GM12878 (cell line): ENCODE results near the gene RECQL5. TPM values are rescaled to one million over a fixed set of nuclear protein-coding genes. Genes with fewer than 3 reads are reported as not detected.

Experiments
- ATAC-seq: fragments of 200-7000 bp; cut with Tn5 transposase; 3 replicates; pipeline ENCODE4 v1.9.1; 2020; ENCODE audit warnings: mild to moderate bottlenecking, moderate library complexity
- BruUV-seq: library from RNA; stranded (reverse); fragments of 400-500 nt; replicated peaks from 2 replicates; lab custom pipeline; 2021; lab: Mats Ljungman, UMichigan
- CTCF ChIA-PET: fragments of 300-600 bp; sonication (Branson Sonifier 250); formaldehyde crosslinking; extraction: SDS; loops from one replicate; lab custom pipeline; 2021; ENCODE audit warnings: inconsistent platforms; lab: Yijun Ruan, JAX
- POLR2A ChIA-PET: fragments of 350-600 bp; formaldehyde crosslinking; extraction: SDS; loops from one replicate; lab custom pipeline; 2021; ENCODE audit warnings: inconsistent platforms; lab: Charles Lee
- RAD21 ChIA-PET: fragments of 300-600 bp; sonication (Branson Sonifier 250); formaldehyde crosslinking; loops from one replicate; lab custom pipeline; 2023; ENCODE audit warnings: antibody characterized with exemption; ENCODE audit not compliant: unreplicated experiment; lab: Charles Lee
- SMC1A ChIA-PET: fragments of 300-600 bp; sonication (Branson Sonifier 250); formaldehyde crosslinking; loops from one replicate; lab custom pipeline; 2023; ENCODE audit not compliant: unreplicated experiment, uncharacterized antibody; lab: Charles Lee
- DNase-seq: peaks from one replicate; pipeline ENCODE4 v3.0.0-alpha.2; 2011; ENCODE audit warnings: low read depth, low spot score
- FAIRE-seq: peaks from 3 replicates; lab custom pipeline; 2011; peaks lifted over from hg19 to GRCh38; lab: Jason Lieb, UNC
- H2AFZ ChIP-seq: 2 replicates; pipeline ENCODE4 v1.6.0; 2011; ENCODE audit warnings: low read depth, low read length, control low read depth; ENCODE audit not compliant: control insufficient read depth
- H3K27ac ChIP-seq: 2 replicates; pipeline ENCODE4 v1.5.1; 2011; ENCODE audit warnings: control low read depth; ENCODE audit not compliant: control insufficient read depth, insufficient read depth
- H3K27me3 ChIP-seq, 2 experiments: replicated peaks in 1 of 2; 2 replicates each; pipeline versions ENCODE4 v1.6.0 to v1.6.1; 2011; ENCODE audit warnings: low read length in 1 of 2; ENCODE audit not compliant: control insufficient read depth in 2 of 2, insufficient read depth in 2 of 2
- H3K36me3 ChIP-seq, 2 experiments: 2 replicates each; pipeline ENCODE4 v1.5.1; 2011; ENCODE audit warnings: low read length in 1 of 2; ENCODE audit not compliant: control insufficient read depth in 2 of 2, insufficient read depth in 2 of 2
- H3K4me1 ChIP-seq: 2 replicates; pipeline ENCODE4 v1.6.1; 2011; ENCODE audit warnings: mild to moderate bottlenecking, low read length, moderate library complexity, mixed read lengths; ENCODE audit not compliant: control insufficient read depth, insufficient read depth
- H3K4me2 ChIP-seq: 2 replicates; pipeline ENCODE4 v1.6.0; 2011; ENCODE audit warnings: control low read depth; ENCODE audit not compliant: control insufficient read depth, insufficient read depth
- H3K4me3 ChIP-seq: fragments of 200-600 bp; sonication (generic); 2 replicates; pipeline ENCODE4 v1.5.1; 2016
- H3K79me2 ChIP-seq: 2 replicates; pipeline ENCODE4 v1.6.0; 2011; ENCODE audit warnings: low read length; ENCODE audit not compliant: control insufficient read depth, insufficient read depth
- H3K9ac ChIP-seq: 2 replicates; pipeline ENCODE4 v1.8.0; 2011; ENCODE audit warnings: low read length, control low read depth, mixed read lengths; ENCODE audit not compliant: control insufficient read depth, insufficient read depth
- H3K9me3 ChIP-seq: replicated peaks from 3 replicates; pipeline ENCODE4 v1.5.1; 2011; ENCODE audit warnings: mild to moderate bottlenecking, low read length; ENCODE audit not compliant: control insufficient read depth, insufficient read depth
- H4K20me1 ChIP-seq: 2 replicates; pipeline ENCODE4 v1.6.0; 2011; ENCODE audit not compliant: control insufficient read depth, insufficient read depth
- CEBPB ChIP-seq, 2 experiments: fragments of 150-350 bp in 1 of 2; IDR thresholded peaks; 2 replicates each; pipeline ENCODE4 v1.6.1; 2012 to 2014; ENCODE audit warnings: low read depth in 2 of 2, low read length in 2 of 2, borderline replicate concordance in 1 of 2, inconsistent platforms in 1 of 2
- KLF5 ChIP-seq: fragments of 450-650 bp; IDR thresholded peaks from 2 replicates; pipeline ENCODE4 v1.6.1; 2014; ENCODE audit warnings: mild to moderate bottlenecking; ENCODE audit not compliant: partially characterized antibody
- MTA3 ChIP-seq: IDR thresholded peaks from 2 replicates; pipeline ENCODE4 v1.6.1; 2012; ENCODE audit warnings: low read length, inconsistent platforms, borderline replicate concordance
- RUNX3 ChIP-seq: IDR thresholded peaks from 2 replicates; pipeline ENCODE4 v1.6.1; 2012; ENCODE audit warnings: low read length, inconsistent platforms
- SREBF1 ChIP-seq: IDR thresholded peaks from 2 replicates; pipeline ENCODE4 v1.6.1; 2012; ENCODE audit warnings: mild to moderate bottlenecking, low read length
- STAT3 ChIP-seq: IDR thresholded peaks from 2 replicates; pipeline ENCODE4 v1.6.1; 2011; ENCODE audit warnings: low read depth, low read length, improper control_type of control experiment
- TBL1XR1 ChIP-seq: IDR thresholded peaks from 2 replicates; pipeline ENCODE4 v1.6.1; 2012; ENCODE audit warnings: low read depth, low read length, improper control_type of control experiment
- ZNF384 ChIP-seq: IDR thresholded peaks from 2 replicates; pipeline ENCODE4 v1.6.1; 2012; ENCODE audit warnings: low read depth, mild to moderate bottlenecking, low read length, improper control_type of control experiment, borderline replicate concordance
- WGBS: methylation state at CpG from one replicate; pipeline ENCODE4 v1.1.6; 2016; ENCODE audit warnings: low lambda C conversion rate; ENCODE audit not compliant: insufficient replicate concordance, insufficient coverage; ENCODE audit errors: missing lambda C conversion rate; 5-methylcytosine and 5-hydroxymethylcytosine counted together
- in situ Hi-C: fragments of 300-500 bp; cut with MboI; formaldehyde crosslinking; loops from 9 replicates; pipeline ENCODE4 v1.14.3; 2018; ENCODE audit warnings: mixed read lengths
- intact Hi-C: fragments of 100-400 bp; cut with micrococcal nuclease; formaldehyde crosslinking; loops from one replicate; pipeline ENCODE4 v1.14.2; 2022; ENCODE audit not compliant: unreplicated experiment
- polyA plus RNA-seq, 11 experiments: library from polyadenylated mRNA; depleted of rRNA in 4 of 11; unstranded in 6 of 11; stranded (reverse) in 5 of 11; fragments of >200 nt; fragmentation: Nextera tagmentation in 4 of 11; fragmentation: Illumina TruSeq in 1 of 11; extraction: Ambion mirVana in 4 of 11; extraction: Trizol in 1 of 11; gene quantifications; 1 replicate in 1 of 11; 2 replicates in 10 of 11; pipeline versions ENCODE4 v1.2.1 to v1.2.3, GENCODE V29; 2011 to 2016; ENCODE audit warnings: inconsistent platforms in 2 of 11, missing spikeins in 2 of 11, low read depth in 1 of 11
- total RNA-seq, 4 experiments: library from RNA; depleted of rRNA in 3 of 4; stranded (reverse); fragments of >200 nt in 3 of 4; fragmentation: Illumina TruSeq in 1 of 4; extraction: Trizol in 1 of 4; gene quantifications; 2 replicates each; pipeline versions ENCODE4 v1.2.1 to v1.2.3, GENCODE V29; 2013 to 2021
- TF ChIP-seq, protein P1 (sequence below): fragments of 150-350 bp; IDR thresholded peaks from 2 replicates; pipeline ENCODE4 v1.6.1; 2014; ENCODE audit warnings: mild to moderate bottlenecking, low read depth, low read length
- TF ChIP-seq, protein P2 (sequence below): IDR thresholded peaks from 2 replicates; pipeline ENCODE4 v1.6.1; 2011; ENCODE audit warnings: borderline replicate concordance, low read depth, mild to moderate bottlenecking, moderate library complexity, mixed read lengths, low read length; ENCODE audit not compliant: insufficient read depth; ENCODE audit errors: extremely low read length
- TF ChIP-seq, protein P3 (sequence below): IDR thresholded peaks from 2 replicates; pipeline ENCODE4 v1.6.1; 2012; ENCODE audit warnings: low read depth, low read length, improper control_type of control experiment

The RECQL5 gene
- total and polyA plus RNA-seq, 10 of the 15 experiments (the other 5 are each of a cell fraction or from before 2014, with no cell fraction given), result 3.6 to 30.6 (median 20.1) TPM

DNA sequence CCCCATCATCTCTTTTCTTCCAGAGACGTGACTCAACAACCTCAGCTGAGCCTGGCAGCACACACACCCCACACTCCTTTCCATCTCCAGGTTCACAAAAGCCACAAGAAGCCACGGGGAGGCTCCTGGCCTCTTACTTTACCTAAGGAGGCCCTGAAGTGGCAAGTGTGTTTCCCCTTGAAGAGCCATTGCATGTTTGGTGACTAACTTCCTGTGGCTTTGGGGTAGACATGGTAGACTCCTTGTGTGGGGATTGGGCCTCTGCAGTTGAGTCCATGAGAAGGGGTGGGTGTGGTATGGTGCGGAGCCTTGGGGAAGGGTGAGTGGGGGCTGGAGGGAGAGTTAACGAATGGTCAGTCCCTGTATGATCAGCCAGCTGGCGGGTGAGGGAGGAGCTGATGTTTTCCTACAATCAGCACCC is 24.4 kb upstream of the RECQL5 start:
- Histone ChIP-seq H3K9ac (no peak overlapping the region), H3K4me1 (peaks cover 43% of the 10 kb centered on the region)
- TF ChIP-seq RUNX3 (peak; percentile 52; the same call in 1 of the 2 replicates), CEBPB (IDR thresholded peaks at IDR 0.05; ENCODE audit: borderline replicate concordance in 1 of 2, low read depth in 2 of 2, low read length in 2 of 2) (no peak)
- TF ChIP-seq, all 136 proteins: peak for 1
- POLR2A ChIA-PET, result no interaction called here
- intact Hi-C loops, result no loop called here
- Histone ChIP-seq H3K27me3 (no peaks in the 10 kb centered on the region), H3K4me3 (no peak overlapping the region), H3K79me2 (peaks cover 37% of the 10 kb centered on the region), H3K36me3 (peaks cover 15 to 22% of the 10 kb centered on the region in 2 experiments; a peak in 3 of 4 replicates), H4K20me1 (no peaks in the 10 kb centered on the region), H3K9me3 (no peaks in the 10 kb centered on the region), H3K27ac (peak overlapping the region; percentile 28; the same call in 1 of the 2 replicates), H2AFZ (no peak overlapping the region), H3K4me2 (no peak overlapping the region)
- 68% methylated on average over 5 of the region's 5 CpGs for WGBS
- ATAC-seq, result no peak
- in situ Hi-C loops, result no loop called here
- BruUV-seq, result no TSS peak
- SMC1A ChIA-PET, result interaction anchor here (0.6 to 1.4 kb wide), 2 partner anchors 14 to 22 kb away, joined by 3 to 4 read pairs; no protein-coding TSS in a partner anchor
- no peak for DNase-seq
- CTCF ChIA-PET, result interaction anchor here (1.0 to 4.9 kb wide), 3 partner anchors 18 to 66 kb away, joined by 3 to 62 read pairs (median 3); no protein-coding TSS in a partner anchor
- RAD21 ChIA-PET, result interaction anchor here (1.4 kb wide), 1 partner anchor 58 kb away, joined by 3 read pairs; the partner anchor contains the start of gene SMIM5
- FAIRE-seq, result no peak

DNA sequence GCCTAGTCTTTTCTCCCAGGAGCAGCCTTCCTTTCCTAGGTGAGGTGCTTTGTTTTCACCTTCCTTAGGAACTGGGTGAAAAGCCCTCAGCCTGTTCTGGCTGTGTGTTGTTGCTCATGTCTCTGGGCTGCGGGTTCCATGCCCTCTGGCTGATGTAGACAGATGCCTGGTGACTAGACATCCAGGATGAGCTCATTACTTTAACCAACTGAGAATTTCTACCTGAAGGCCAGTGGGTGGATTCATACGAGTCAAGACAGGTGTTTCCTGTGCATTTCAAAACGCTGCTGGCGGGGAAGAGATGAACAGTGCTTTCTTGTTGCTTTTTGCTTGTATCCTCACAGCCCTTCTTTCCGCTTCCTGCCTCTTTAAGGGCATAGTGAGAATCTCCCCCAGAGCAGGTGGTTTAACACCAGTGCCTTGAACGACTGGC is 22.5 kb upstream of the RECQL5 start:
- in situ Hi-C loops, result no loop called here
- peak; percentile 44 for FAIRE-seq
- H3K27me3 ChIP-seq, result no peaks in the 10 kb centered on the region
- intact Hi-C loops, result no loop called here
- ChIA-PET CTCF (interaction anchor here (1.0 to 13.2 kb wide), 6 partner anchors 10 to 59 kb away, joined by 3 to 134 read pairs (median 15); partner anchors contain the start of gene SMIM5), SMC1A (interaction anchor here (0.8 to 2.8 kb wide), 8 partner anchors 9 to 107 kb away, joined by 3 to 16 read pairs (median 4); partner anchors contain the start of genes RECQL5 and SAP30BP), POLR2A (interaction anchor here (0.7 to 2.3 kb wide), 11 partner anchors 9 to 428 kb away, joined by 3 to 8 read pairs (median 4); partner anchors contain the start of genes GGA3, MRPS7, SMIM5 and TMEM94), RAD21 (interaction anchor here (1.1 to 1.8 kb wide), 2 partner anchors 23 to 43 kb away, joined by 3 read pairs; partner anchors contain the start of genes RECQL5 and SAP30BP)
- peak; percentile 53 for ATAC-seq
- H3K4me2 ChIP-seq, result peak overlapping the region; percentile 92
- peak; percentile 60 for DNase-seq
- no peak overlapping the region for H2AFZ ChIP-seq
- peaks cover 13 to 21% of the 10 kb centered on the region in 2 experiments; a peak in 3 of 4 replicates for H3K36me3 ChIP-seq
- H3K9ac ChIP-seq, result peak overlapping the region; percentile 3; the same call in 1 of the 2 replicates
- no TSS peak for BruUV-seq
- H3K79me2 ChIP-seq, result peaks cover 48% of the 10 kb centered on the region
- H3K9me3 ChIP-seq, result no peaks in the 10 kb centered on the region; the same call in 2 of the 3 replicates
- peaks cover 53% of the 10 kb centered on the region for H3K4me1 ChIP-seq
- H3K4me3 ChIP-seq, result 0 out of 2 replicates have a peak overlapping the region, but pooled peaks have one; percentile 3
- H4K20me1 ChIP-seq, result no peaks in the 10 kb centered on the region
- WGBS, result 0% methylated on average over 6 of the region's 6 CpGs
- H3K27ac ChIP-seq, result peak overlapping the region; percentile 92
- TF ChIP-seq STAT3, result no peak
- no peak for TF ChIP-seq ZNF384
- no peak for TF ChIP-seq SREBF1
- TF ChIP-seq, protein P1, sequence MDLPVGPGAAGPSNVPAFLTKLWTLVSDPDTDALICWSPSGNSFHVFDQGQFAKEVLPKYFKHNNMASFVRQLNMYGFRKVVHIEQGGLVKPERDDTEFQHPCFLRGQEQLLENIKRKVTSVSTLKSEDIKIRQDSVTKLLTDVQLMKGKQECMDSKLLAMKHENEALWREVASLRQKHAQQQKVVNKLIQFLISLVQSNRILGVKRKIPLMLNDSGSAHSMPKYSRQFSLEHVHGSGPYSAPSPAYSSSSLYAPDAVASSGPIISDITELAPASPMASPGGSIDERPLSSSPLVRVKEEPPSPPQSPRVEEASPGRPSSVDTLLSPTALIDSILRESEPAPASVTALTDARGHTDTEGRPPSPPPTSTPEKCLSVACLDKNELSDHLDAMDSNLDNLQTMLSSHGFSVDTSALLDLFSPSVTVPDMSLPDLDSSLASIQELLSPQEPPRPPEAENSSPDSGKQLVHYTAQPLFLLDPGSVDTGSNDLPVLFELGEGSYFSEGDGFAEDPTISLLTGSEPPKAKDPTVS, result no peak
- TF ChIP-seq, protein P2, sequence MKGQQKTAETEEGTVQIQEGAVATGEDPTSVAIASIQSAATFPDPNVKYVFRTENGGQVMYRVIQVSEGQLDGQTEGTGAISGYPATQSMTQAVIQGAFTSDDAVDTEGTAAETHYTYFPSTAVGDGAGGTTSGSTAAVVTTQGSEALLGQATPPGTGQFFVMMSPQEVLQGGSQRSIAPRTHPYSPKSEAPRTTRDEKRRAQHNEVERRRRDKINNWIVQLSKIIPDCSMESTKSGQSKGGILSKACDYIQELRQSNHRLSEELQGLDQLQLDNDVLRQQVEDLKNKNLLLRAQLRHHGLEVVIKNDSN, result no peak
- TF ChIP-seq, protein P3, sequence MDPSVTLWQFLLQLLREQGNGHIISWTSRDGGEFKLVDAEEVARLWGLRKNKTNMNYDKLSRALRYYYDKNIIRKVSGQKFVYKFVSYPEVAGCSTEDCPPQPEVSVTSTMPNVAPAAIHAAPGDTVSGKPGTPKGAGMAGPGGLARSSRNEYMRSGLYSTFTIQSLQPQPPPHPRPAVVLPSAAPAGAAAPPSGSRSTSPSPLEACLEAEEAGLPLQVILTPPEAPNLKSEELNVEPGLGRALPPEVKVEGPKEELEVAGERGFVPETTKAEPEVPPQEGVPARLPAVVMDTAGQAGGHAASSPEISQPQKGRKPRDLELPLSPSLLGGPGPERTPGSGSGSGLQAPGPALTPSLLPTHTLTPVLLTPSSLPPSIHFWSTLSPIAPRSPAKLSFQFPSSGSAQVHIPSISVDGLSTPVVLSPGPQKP, result no peak
- TF ChIP-seq MTA3, result 0 out of 2 replicates have a peak, but pooled peaks have one; percentile 19
- no peak for TF ChIP-seq KLF5
- no peak for TF ChIP-seq TBL1XR1
